ENCODE data around the gene CENPX. TPM values are rescaled to one million over a fixed set of nuclear protein-coding genes. Genes with fewer than 3 reads are reported as not detected.

The CENPX gene
- total RNA-seq, 1 experiment from 2014 or later: 180 TPM

- no peaks in the 10 kb centered on the region; the same call in 1 of the 2 replicates for H3K27me3 ChIP-seq (replicated peaks)
- no peak for DNase-seq (ENCODE audit: low read depth in 1 of 2, low spot score in 2 of 2)
- no peaks in the 10 kb centered on the region for H3K9me3 ChIP-seq (replicated peaks)
- H3K27ac ChIP-seq: no peak overlapping the region
- H3K4me3 ChIP-seq: peak overlapping the region; percentile 98; the same call in 1 of the 2 replicates
- peaks cover 28% of the 10 kb centered on the region for H3K36me3 ChIP-seq
- H3K4me1 ChIP-seq (replicated peaks): peaks cover 17% of the 10 kb centered on the region
Measured at GRCh38 chr17:81978524-81979298, 44.0 kb downstream of the CENPX start.

GRCh38 chr17:81977211-81977808 is 45.4 kb downstream of the CENPX start, which contains the start of gene ASPSCR1:
Gene ASPSCR1, plus strand, starts transcription at chr17:81977629. Its CDS starts 18 bp downstream, at chr17:81977647.
- Histone ChIP-seq H3K27ac (peak within 1 kb of the TSS; percentile 94), H3K9me3 (replicated peaks) (no peaks in the 10 kb centered on the region), H3K27me3 (replicated peaks) (no peaks in the 10 kb centered on the region; the same call in 1 of the 2 replicates), H3K4me1 (replicated peaks) (peaks cover 17% of the 10 kb centered on the region), H3K4me3 (peak within 1 kb of the TSS; percentile 98), H3K36me3 (peaks cover 28% of the 10 kb centered on the region)
- peak; percentile 94 to 95 for DNase-seq (ENCODE audit: low read depth in 1 of 2, low spot score in 2 of 2)

DNA sequence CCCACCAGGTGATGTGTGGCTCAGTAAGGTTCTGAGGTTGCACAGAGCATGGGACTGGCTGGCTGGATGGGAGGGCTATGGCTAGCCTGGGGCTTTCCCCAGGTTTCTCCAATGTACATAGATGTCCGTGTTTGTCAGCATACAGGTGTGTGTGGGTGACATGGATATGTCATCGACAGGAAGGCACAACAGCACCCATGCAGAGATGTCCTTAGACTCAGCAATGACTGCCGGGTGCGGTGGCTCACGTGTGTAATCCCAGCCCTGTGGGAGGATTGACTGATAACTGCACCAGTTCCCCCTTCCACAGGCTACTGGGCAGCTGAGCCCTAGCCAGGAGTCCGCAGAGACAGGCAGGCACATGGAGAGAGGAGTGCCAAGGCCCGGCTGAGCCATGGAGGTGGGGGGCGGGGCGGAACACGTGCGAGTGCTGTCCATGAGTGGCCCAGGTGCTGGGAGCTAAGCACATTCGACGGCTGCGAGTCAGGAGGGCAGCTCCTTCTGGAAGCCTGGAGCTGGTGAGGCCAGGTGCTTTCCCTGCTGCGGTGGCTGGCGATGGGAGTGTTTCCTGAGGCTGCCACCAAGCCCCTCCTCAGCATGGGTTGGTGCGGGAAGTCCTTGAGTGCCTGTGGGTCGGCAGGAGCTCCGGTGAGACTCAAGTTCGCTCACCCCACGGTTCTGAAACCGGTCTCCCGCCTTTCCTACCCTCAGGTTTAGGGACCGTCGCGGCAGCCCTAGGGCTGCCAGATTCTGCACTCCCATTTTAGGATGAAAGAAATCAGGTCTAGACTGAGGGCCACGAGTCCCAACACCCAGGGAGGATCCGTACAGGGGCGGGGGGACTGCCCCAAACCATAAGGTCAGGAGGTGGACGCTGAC is 46.1 kb downstream of the CENPX start:
- no peak for DNase-seq (ENCODE audit: low read depth in 1 of 2, low spot score in 2 of 2)
- Histone ChIP-seq H3K36me3 (peaks cover 23% of the 10 kb centered on the region), H3K9me3 (replicated peaks) (no peaks in the 10 kb centered on the region), H3K27me3 (replicated peaks) (peaks cover 4% of the 10 kb centered on the region; the same call in 1 of the 2 replicates), H3K4me1 (replicated peaks) (peaks cover 17% of the 10 kb centered on the region), H3K4me3 (peak overlapping the region; percentile 98), H3K27ac (peak overlapping the region; percentile 94)

DNA sequence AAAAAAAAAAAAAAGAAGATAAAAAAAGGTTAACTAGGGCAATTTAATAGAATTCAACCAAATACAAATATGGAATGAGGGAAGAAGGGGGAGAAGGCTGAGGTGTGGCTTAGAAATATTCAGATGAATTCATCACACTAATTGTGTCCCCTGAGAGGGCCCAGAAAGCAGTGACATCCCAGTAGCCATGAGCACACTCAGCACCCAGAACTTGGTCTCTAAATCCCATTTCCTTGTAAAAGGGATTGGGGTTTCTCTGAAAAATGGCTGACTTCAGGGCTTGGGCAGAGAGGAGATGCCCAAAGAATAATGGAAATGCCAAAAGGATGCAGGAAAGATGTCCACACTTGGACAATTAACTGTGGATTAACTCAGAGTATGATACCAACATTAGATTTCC is 49.2 kb downstream of the CENPX start:
- H3K36me3 ChIP-seq: peaks cover 6% of the 10 kb centered on the region
- no peak overlapping the region for H3K27ac ChIP-seq
- H3K4me1 ChIP-seq (replicated peaks): peaks cover 13% of the 10 kb centered on the region
- H3K4me3 ChIP-seq: no peak overlapping the region
- no peak for DNase-seq (ENCODE audit: low read depth in 1 of 2, low spot score in 2 of 2)
- peaks cover 14% of the 10 kb centered on the region; the same call in 1 of the 2 replicates for H3K27me3 ChIP-seq (replicated peaks)
- no peaks in the 10 kb centered on the region for H3K9me3 ChIP-seq (replicated peaks)

DNA sequence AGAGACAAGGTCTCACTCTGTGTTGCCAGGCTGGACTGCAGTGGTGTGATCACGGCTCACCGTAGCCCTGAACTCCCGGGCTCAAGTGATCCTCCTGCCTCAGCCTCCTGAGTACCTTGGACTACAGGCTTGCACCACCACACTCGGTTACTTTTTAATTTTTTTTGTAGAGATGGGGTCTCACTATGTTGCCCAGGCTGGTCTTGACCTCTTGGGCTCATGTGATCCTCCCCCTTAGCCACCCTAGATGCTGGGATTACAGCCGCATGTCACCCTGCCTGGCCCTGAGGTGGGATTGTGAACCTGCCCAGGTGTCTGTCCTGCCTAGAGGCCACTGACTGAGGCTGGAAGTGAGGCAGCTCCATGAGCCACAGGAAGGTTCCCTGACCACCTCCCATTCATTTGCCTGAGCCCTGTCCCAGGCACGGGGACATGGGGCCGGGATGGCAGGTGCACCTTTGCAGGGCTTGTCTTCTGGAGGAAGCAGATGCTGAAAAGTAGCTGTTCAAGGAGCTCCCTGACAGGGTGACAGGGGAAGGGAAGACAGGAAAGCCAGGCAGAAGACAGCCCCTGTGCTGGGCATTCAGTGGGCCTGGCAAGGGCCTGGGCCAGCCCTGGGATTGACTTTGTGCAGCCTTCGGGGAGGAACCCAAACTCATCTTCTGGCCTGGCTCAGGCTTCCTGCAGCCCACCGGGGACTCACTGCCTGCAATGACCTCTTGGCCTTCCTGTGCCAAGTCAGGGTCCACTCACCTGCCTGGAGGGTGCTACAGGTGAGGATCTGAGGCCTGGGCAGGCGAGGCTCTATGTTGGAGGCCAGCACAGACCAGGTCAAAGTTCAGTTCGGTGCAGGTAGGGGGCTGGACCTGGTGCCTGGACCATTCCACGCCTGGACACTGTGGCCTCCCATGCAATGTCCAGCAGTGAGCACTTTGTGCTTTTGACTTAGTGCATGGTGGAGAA is 53.5 kb downstream of the CENPX start:
- no peak overlapping the region for H3K4me3 ChIP-seq
- no peak overlapping the region for H3K27ac ChIP-seq

More for the DNA sequence above, 53.5 kb downstream of the CENPX start:
- Histone ChIP-seq H3K4me1 (replicated peaks) (peaks cover 10% of the 10 kb centered on the region), H3K9me3 (replicated peaks) (no peaks in the 10 kb centered on the region), H3K36me3 (no peaks in the 10 kb centered on the region), H3K27me3 (replicated peaks) (peaks cover 25% of the 10 kb centered on the region)
- DNase-seq (ENCODE audit: low read depth in 1 of 2, low spot score in 2 of 2): no peak

Other genes starting within 250 kb of the CENPX start
- gene GCGR, start 218.7 kb downstream of the CENPX start, total RNA-seq (2014; rRNA removed; shearing (Covaris generic)): not detected in 2 replicates
- 154 and 180 TPM in 2 replicates for gene MCRIP1, start 189.6 kb downstream of the CENPX start, total RNA-seq (2014; rRNA removed; shearing (Covaris generic))
- gene PPP1R27, start 187.8 kb downstream of the CENPX start, total RNA-seq (2014; rRNA removed; shearing (Covaris generic)): not detected in 2 replicates
- 1,635 and 2,300 TPM in 2 replicates for gene P4HB, start 162.3 kb downstream of the CENPX start, total RNA-seq (2014; rRNA removed; shearing (Covaris generic))
- 276 and 304 TPM in 2 replicates for gene ARHGDIA, start 151.5 kb downstream of the CENPX start, total RNA-seq (2014; rRNA removed; shearing (Covaris generic))
- 482 and 554 TPM in 2 replicates for gene ALYREF, start 131.3 kb downstream of the CENPX start, total RNA-seq (2014; rRNA removed; shearing (Covaris generic))
- gene ANAPC11, start 131.2 kb downstream of the CENPX start, total RNA-seq (2014; rRNA removed; shearing (Covaris generic)): 416 and 712 TPM in 2 replicates
- gene NPB, start 120.6 kb downstream of the CENPX start, total RNA-seq (2014; rRNA removed; shearing (Covaris generic)): 0.56 and 0.84 TPM in 2 replicates
- 68.8 and 74.2 TPM in 2 replicates for gene PCYT2, start 111.5 kb downstream of the CENPX start, total RNA-seq (2014; rRNA removed; shearing (Covaris generic))
- gene SIRT7, start 104.7 kb downstream of the CENPX start, total RNA-seq (2014; rRNA removed; shearing (Covaris generic)): 23.9 and 34.7 TPM in 2 replicates
- gene MAFG, start 95.1 kb downstream of the CENPX start, total RNA-seq (2014; rRNA removed; shearing (Covaris generic)): 25.2 and 30.9 TPM in 2 replicates
- gene PYCR1, start 85.6 kb downstream of the CENPX start, total RNA-seq (2014; rRNA removed; shearing (Covaris generic)): 67.3 and 83.5 TPM in 2 replicates
- gene MYADML2, start 75.6 kb downstream of the CENPX start, total RNA-seq (2014; rRNA removed; shearing (Covaris generic)): not detected in 2 replicates
- gene NOTUM, start 61.7 kb downstream of the CENPX start, total RNA-seq (2014; rRNA removed; shearing (Covaris generic)): 1.4 and 2.4 TPM in 2 replicates
- gene ASPSCR1, start 45.2 kb downstream of the CENPX start, total RNA-seq (2014; rRNA removed; shearing (Covaris generic)): 38.5 and 55.4 TPM in 2 replicates
- 35.2 and 41.2 TPM in 2 replicates for gene LRRC45, start 427 bp upstream of the CENPX start, total RNA-seq (2014; rRNA removed; shearing (Covaris generic))
- 9.9 TPM in 2 replicates for gene RAC3, start 8.8 kb upstream of the CENPX start, total RNA-seq (2014; rRNA removed; shearing (Covaris generic))
- gene DCXR, start 14.8 kb upstream of the CENPX start, total RNA-seq (2014; rRNA removed; shearing (Covaris generic)): 128 and 176 TPM in 2 replicates
- gene RFNG, start 28.9 kb upstream of the CENPX start, total RNA-seq (2014; rRNA removed; shearing (Covaris generic)): 16.7 and 23.8 TPM in 2 replicates
- gene GPS1, start 29.0 kb upstream of the CENPX start, total RNA-seq (2014; rRNA removed; shearing (Covaris generic)): 223 and 226 TPM in 2 replicates
- 181 and 210 TPM in 2 replicates for gene DUS1L, start 42.9 kb upstream of the CENPX start, total RNA-seq (2014; rRNA removed; shearing (Covaris generic))
- 54.6 and 77.6 TPM in 2 replicates for gene FASN, start 75.4 kb upstream of the CENPX start, total RNA-seq (2014; rRNA removed; shearing (Covaris generic))
- gene CCDC57, start 190.0 kb upstream of the CENPX start, total RNA-seq (2014; rRNA removed; shearing (Covaris generic)): 8.2 and 9.4 TPM in 2 replicates
- 149 and 249 TPM in 2 replicates for gene SLC16A3, start 206.2 kb upstream of the CENPX start, total RNA-seq (2014; rRNA removed; shearing (Covaris generic))